Activated T-cell treated with anti-CD3 and anti-CD28 coated beads, Interleukin-2, amount 50 U/mL, for 4 hours (primary cell): ENCODE data around the gene PPP6R1. TPM values are rescaled to one million over a fixed set of nuclear protein-coding genes. Genes with fewer than 3 reads are reported as not detected.
"Not testable (repeated sequence)": the region's sequence is repeated elsewhere in the genome, so short reads cannot be mapped to it uniquely, and the experiment has no call there.

Experiments
- ATAC-seq, 2 donors: fragments of 200-7000 bp; cut with Tn5 transposase; one replicate each; pipeline ENCODE4 v1.10.0; 2021
- DNase-seq: peaks from one replicate; pipeline ENCODE4 v3.0.0-alpha.2; 2020
- H3K27me3 Mint-ChIP-seq: one replicate; pipeline ENCODE4 v1.8.0; 2021; ENCODE audit warnings: low read depth, mixed read lengths
- H3K36me3 Mint-ChIP-seq: one replicate; pipeline ENCODE4 v1.8.0; 2022; ENCODE audit warnings: mixed read lengths; ENCODE audit not compliant: insufficient read depth
- H3K4me1 Mint-ChIP-seq: one replicate; pipeline ENCODE4 v1.8.0; 2021; ENCODE audit warnings: low read depth, mixed read lengths
- H3K4me3 Mint-ChIP-seq: one replicate; pipeline ENCODE4 v1.8.0; 2021; ENCODE audit warnings: mild to moderate bottlenecking, moderate library complexity, mixed read lengths
- H3K9me3 Mint-ChIP-seq: one replicate; pipeline ENCODE4 v1.8.0; 2021; ENCODE audit warnings: mixed read lengths
- total RNA-seq, 3 donors: library from RNA; stranded (reverse); gene quantifications; one replicate each; pipeline ENCODE4 v1.2.1, GENCODE V29; 2021

PPP6R1 gene
- total RNA-seq, 3 donors from 2014 or later, result 256 to 326 (median 285) TPM

GRCh38 chr19:55230780-55231179 is 28.0 kb downstream of the PPP6R1 start:
- DNase-seq (no peak), ATAC-seq (no peak)
- H3K27me3 Mint-ChIP-seq, result no peaks in the 10 kb centered on the region
- H3K4me3 Mint-ChIP-seq, result no peak overlapping the region
- H3K36me3 Mint-ChIP-seq, result peaks cover 33% of the 10 kb centered on the region
- no peaks in the 10 kb centered on the region for H3K9me3 Mint-ChIP-seq
- H3K4me1 Mint-ChIP-seq, result no peaks in the 10 kb centered on the region

GRCh38 chr19:55230329-55230728 is 28.5 kb downstream of the PPP6R1 start:
- no peak for DNase-seq
- Mint-ChIP-seq H3K4me1 (peaks cover 2% of the 10 kb centered on the region), H3K27me3 (no peaks in the 10 kb centered on the region), H3K9me3 (no peaks in the 10 kb centered on the region), H3K4me3 (no peak overlapping the region), H3K36me3 (peaks cover 36% of the 10 kb centered on the region)
- no peak for ATAC-seq

- H3K4me3 Mint-ChIP-seq, result no peak overlapping the region
- DNase-seq, result no peak
- ATAC-seq, result no peak
- no peaks in the 10 kb centered on the region for H3K9me3 Mint-ChIP-seq
- H3K36me3 Mint-ChIP-seq, result peaks cover 31% of the 10 kb centered on the region
- no peaks in the 10 kb centered on the region for H3K27me3 Mint-ChIP-seq
- H3K4me1 Mint-ChIP-seq, result peaks cover 2% of the 10 kb centered on the region
Observed at GRCh38 chr19:55229789-55230182, 29.0 kb downstream of the PPP6R1 start.

- H3K9me3 Mint-ChIP-seq, result no peaks in the 10 kb centered on the region
- peaks cover 2% of the 10 kb centered on the region for H3K4me1 Mint-ChIP-seq
- no peak overlapping the region for H3K4me3 Mint-ChIP-seq
- ATAC-seq (no peak), DNase-seq (no peak)
- H3K27me3 Mint-ChIP-seq, result no peaks in the 10 kb centered on the region
- H3K36me3 Mint-ChIP-seq, result peaks cover 26% of the 10 kb centered on the region
Observed at GRCh38 chr19:55229145-55229788, 29.6 kb downstream of the PPP6R1 start.

- ATAC-seq, result no peak
- Mint-ChIP-seq H3K27me3 (no peaks in the 10 kb centered on the region), H3K36me3 (peaks cover 23% of the 10 kb centered on the region), H3K4me3 (no peak within 1 kb of the TSS), H3K4me1 (peaks cover 2% of the 10 kb centered on the region), H3K9me3 (no peaks in the 10 kb centered on the region)
- DNase-seq, result no peak
Observed at GRCh38 chr19:55228403-55229031, 30.3 kb downstream of the PPP6R1 start, which contains the start of gene TMEM86B. Gene TMEM86B, minus strand, starts transcription at chr19:55228763. Its CDS starts 22 bp downstream, at chr19:55228741.

- Mint-ChIP-seq H3K27me3 (no peaks in the 10 kb centered on the region), H3K4me1 (peaks cover 2% of the 10 kb centered on the region), H3K36me3 (peaks cover 18% of the 10 kb centered on the region), H3K9me3 (no peaks in the 10 kb centered on the region), H3K4me3 (no peak overlapping the region)
- no peak for ATAC-seq
- DNase-seq, result no peak
Observed at GRCh38 chr19:55228015-55228391, 30.8 kb downstream of the PPP6R1 start.

- Mint-ChIP-seq H3K36me3 (peaks cover 14% of the 10 kb centered on the region), H3K27me3 (no peaks in the 10 kb centered on the region)
- no peak for ATAC-seq
Observed at GRCh38 chr19:55227241-55228014, 31.4 kb downstream of the PPP6R1 start.

GRCh38 chr19:55226788-55227187 is 32.0 kb downstream of the PPP6R1 start:
- Mint-ChIP-seq H3K36me3 (peaks cover 10% of the 10 kb centered on the region), H3K4me1 (peaks cover 2% of the 10 kb centered on the region), H3K4me3 (no peak overlapping the region), H3K9me3 (no peaks in the 10 kb centered on the region), H3K27me3 (no peaks in the 10 kb centered on the region)
- no peak for ATAC-seq
- DNase-seq, result no peak

More at GRCh38 chr19:55227241-55228014, 31.4 kb downstream of the PPP6R1 start:
- Mint-ChIP-seq H3K9me3 (no peaks in the 10 kb centered on the region), H3K4me1 (peaks cover 2% of the 10 kb centered on the region), H3K4me3 (no peak overlapping the region)
- no peak for DNase-seq

GRCh38 chr19:55226273-55226672 is 32.5 kb downstream of the PPP6R1 start:
- DNase-seq (no peak), ATAC-seq (no peak)
- Mint-ChIP-seq H3K4me3 (no peak overlapping the region), H3K27me3 (no peaks in the 10 kb centered on the region), H3K9me3 (peaks cover 3% of the 10 kb centered on the region), H3K36me3 (peaks cover 13% of the 10 kb centered on the region), H3K4me1 (peaks cover 2% of the 10 kb centered on the region)

- ATAC-seq, result no peak
- Mint-ChIP-seq H3K4me1 (peaks cover 2% of the 10 kb centered on the region), H3K4me3 (no peak overlapping the region)
Observed at GRCh38 chr19:55225415-55225958, 33.3 kb downstream of the PPP6R1 start.

GRCh38 chr19:55224679-55225414 is 34.0 kb downstream of the PPP6R1 start:
- H3K27me3 Mint-ChIP-seq, H3K4me3 Mint-ChIP-seq, H3K4me1 Mint-ChIP-seq, ATAC-seq, DNase-seq: not testable (repeated sequence)
- Mint-ChIP-seq H3K9me3 (peaks cover 12% of the 10 kb centered on the region), H3K36me3 (peaks cover 18% of the 10 kb centered on the region)

More at GRCh38 chr19:55225415-55225958, 33.3 kb downstream of the PPP6R1 start:
- Mint-ChIP-seq H3K27me3 (no peaks in the 10 kb centered on the region), H3K9me3 (peaks cover 9% of the 10 kb centered on the region), H3K36me3 (peaks cover 15% of the 10 kb centered on the region)
- no peak for DNase-seq

GRCh38 chr19:55224038-55224665 is 34.7 kb downstream of the PPP6R1 start:
- peaks cover 18% of the 10 kb centered on the region for H3K36me3 Mint-ChIP-seq
- peaks cover 2% of the 10 kb centered on the region for H3K4me1 Mint-ChIP-seq
- no peak for ATAC-seq
- peaks cover 12% of the 10 kb centered on the region for H3K9me3 Mint-ChIP-seq
- H3K4me3 Mint-ChIP-seq, result no peak overlapping the region
- DNase-seq, result no peak
- H3K27me3 Mint-ChIP-seq, result no peaks in the 10 kb centered on the region

- H3K4me3 Mint-ChIP-seq, result no peak overlapping the region
Observed at GRCh38 chr19:55223291-55224037, 35.4 kb downstream of the PPP6R1 start.

More at GRCh38 chr19:55223291-55224037, 35.4 kb downstream of the PPP6R1 start:
- DNase-seq, result no peak
- ATAC-seq, result no peak
- H3K36me3 Mint-ChIP-seq, result peaks cover 18% of the 10 kb centered on the region
- peaks cover 2% of the 10 kb centered on the region for H3K4me1 Mint-ChIP-seq
- H3K9me3 Mint-ChIP-seq, result peaks cover 12% of the 10 kb centered on the region
- H3K27me3 Mint-ChIP-seq, result no peaks in the 10 kb centered on the region
